Subcutaneous abdominal adipose tissue (tissue), 5 donors: ENCODE measurements around the gene SKA2.

Experiments used
- H3K27ac ChIP-seq: one replicate; pipeline ENCODE4 v1.7.0; 2013; ENCODE audit warnings: low read depth, mild to moderate bottlenecking, inconsistent platforms, low read length, moderate library complexity
- H3K27me3 ChIP-seq, 5 donors: one replicate each; pipeline ENCODE4 v1.7.0; 2013; ENCODE audit warnings: low read length in 5 of 5, inconsistent platforms in 1 of 5; ENCODE audit not compliant: control insufficient read depth in 5 of 5, insufficient read depth in 4 of 5
- H3K36me3 ChIP-seq, 5 donors: one replicate each; pipeline ENCODE4 v1.7.0; 2013; ENCODE audit warnings: low read length in 5 of 5; ENCODE audit not compliant: control insufficient read depth in 5 of 5, insufficient read depth in 5 of 5
- H3K4me1 ChIP-seq, 5 donors: one replicate each; pipeline ENCODE4 v1.7.0; 2013; ENCODE audit warnings: low read length in 5 of 5, mild to moderate bottlenecking in 3 of 5, moderate library complexity in 1 of 5; ENCODE audit not compliant: control insufficient read depth in 5 of 5, insufficient read depth in 5 of 5
- H3K4me3 ChIP-seq, 5 donors: one replicate each; pipeline ENCODE4 v1.7.0; 2013; ENCODE audit warnings: low read length in 5 of 5, low read depth in 1 of 5
- H3K9ac ChIP-seq, 5 donors: one replicate each; pipeline ENCODE4 v1.7.0; 2013; ENCODE audit warnings: low read length in 5 of 5, mild to moderate bottlenecking in 4 of 5, moderate library complexity in 3 of 5
- H3K9me3 ChIP-seq, 5 donors: one replicate each; pipeline ENCODE4 v1.7.0; 2013; ENCODE audit warnings: low read length in 5 of 5; ENCODE audit not compliant: control insufficient read depth in 5 of 5
- donor health status: healthy.
- donor health status: healthy.
- donor health status: healthy.
- donor health status: healthy.
- donor health status: healthy.

The SKA2 gene

DNA sequence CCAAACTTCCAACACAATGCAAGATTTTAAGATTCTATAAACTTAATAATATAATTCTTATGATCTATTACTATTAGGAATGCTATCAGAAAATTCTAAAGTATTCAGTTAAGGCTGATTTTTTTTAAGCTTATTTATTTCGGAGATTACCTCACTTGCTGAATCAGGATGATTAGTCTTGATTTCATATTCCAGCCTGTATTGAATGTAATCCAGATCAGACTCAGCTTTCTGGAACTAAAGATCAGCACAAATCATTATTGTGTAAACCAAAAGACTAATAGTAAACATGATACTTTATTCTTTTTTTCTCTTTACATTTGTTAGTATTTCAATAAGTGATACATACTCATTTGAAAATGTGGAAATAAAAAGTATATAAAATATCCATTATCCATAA is 23.9 kb downstream of the SKA2 start:
- Histone ChIP-seq H3K36me3 (peaks cover 0 to 5% (median 0%) of the 10 kb centered on the region in 5 donors), H3K9ac (no peak overlapping the region), H3K4me3 (no peak overlapping the region), H3K27ac (no peak overlapping the region), H3K4me1 (no peaks in the 10 kb centered on the region), H3K9me3 (no peaks in the 10 kb centered on the region), H3K27me3 (no peaks in the 10 kb centered on the region)

DNA sequence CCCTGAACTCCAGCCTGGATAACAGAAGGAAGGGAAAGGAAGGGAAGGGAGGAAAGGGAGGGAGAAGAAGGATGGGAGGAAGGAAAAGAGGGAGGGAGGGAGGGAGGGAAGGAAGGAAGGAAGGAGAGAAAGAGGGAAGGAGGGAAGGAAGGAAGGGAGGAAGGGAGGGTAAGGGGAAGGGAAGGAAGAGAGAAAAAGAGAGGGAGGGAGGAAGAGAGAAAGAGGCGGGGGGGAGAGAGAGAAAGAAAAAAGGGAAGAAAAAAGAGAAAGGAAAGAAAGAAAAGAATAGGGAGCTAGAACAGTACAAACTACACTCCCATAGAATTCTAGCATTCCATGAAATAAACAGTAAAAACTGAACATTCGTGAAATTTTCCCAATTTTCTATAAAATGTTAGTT is 25.2 kb downstream of the SKA2 start:
- H3K9ac ChIP-seq = no peak overlapping the region
- no peak overlapping the region for H3K27ac ChIP-seq
- H3K4me3 ChIP-seq = no peak overlapping the region
- no peaks in the 10 kb centered on the region for H3K27me3 ChIP-seq
- H3K9me3 ChIP-seq = no peaks in the 10 kb centered on the region
- no peaks in the 10 kb centered on the region for H3K4me1 ChIP-seq
- H3K36me3 ChIP-seq = peaks cover 0 to 5% (median 0%) of the 10 kb centered on the region in 5 donors

DNA sequence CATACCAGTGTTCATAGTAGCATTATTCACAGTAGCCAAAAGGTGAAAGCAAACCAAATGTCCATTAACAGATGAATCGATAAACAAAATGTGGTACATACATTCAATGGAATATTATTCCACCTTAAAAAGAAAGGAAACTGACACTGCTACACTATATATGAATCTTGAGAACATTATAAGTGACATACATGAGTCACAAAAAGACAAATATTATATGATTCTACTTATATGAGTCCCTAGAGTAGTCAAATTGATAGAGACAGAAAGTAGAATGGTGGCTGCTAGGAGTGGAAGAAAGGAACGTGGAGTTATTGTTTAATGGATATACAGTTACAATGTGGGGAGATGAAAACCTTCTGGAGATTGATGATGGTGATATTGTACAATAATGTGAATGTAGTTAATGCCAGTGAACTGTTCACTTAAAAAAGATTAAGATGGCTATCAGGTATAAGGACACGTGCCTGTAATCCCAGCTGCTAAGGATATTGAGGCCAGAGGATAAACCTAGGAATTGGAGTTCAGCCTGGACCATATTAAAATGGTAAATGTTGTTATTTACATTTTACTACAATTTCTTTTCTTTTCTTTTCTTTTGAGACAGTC is 28.1 kb downstream of the SKA2 start:
- H3K4me1 ChIP-seq = no peaks in the 10 kb centered on the region
- H3K36me3 ChIP-seq = peaks cover 0 to 5% (median 0%) of the 10 kb centered on the region in 5 donors
- H3K9ac ChIP-seq = no peak overlapping the region
- H3K27ac ChIP-seq = no peak overlapping the region
- H3K9me3 ChIP-seq = no peaks in the 10 kb centered on the region
- H3K27me3 ChIP-seq = no peaks in the 10 kb centered on the region
- H3K4me3 ChIP-seq = no peak overlapping the region

DNA sequence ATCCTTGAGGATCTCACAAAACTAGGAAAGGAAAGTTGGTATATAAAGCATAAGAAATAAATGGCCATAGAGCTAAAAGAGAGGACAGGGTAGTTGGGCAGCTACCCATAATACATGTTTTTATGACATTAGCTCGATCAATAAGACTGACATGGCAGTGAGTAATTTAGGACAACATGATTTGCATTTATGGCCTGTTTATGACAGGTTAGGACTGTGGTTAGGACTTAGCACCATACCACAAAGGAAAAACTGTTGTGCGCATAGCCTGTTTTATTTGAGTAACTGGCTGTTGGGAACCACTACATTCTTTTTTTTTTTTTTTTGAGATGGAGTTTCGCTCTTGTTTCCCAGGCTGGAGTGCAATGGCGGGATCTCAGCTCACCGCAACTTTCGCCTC is 30.3 kb downstream of the SKA2 start:
- Histone ChIP-seq H3K27me3 (no peaks in the 10 kb centered on the region), H3K4me1 (no peaks in the 10 kb centered on the region), H3K9ac (no peak overlapping the region), H3K9me3 (no peaks in the 10 kb centered on the region), H3K36me3 (peaks cover 0 to 5% (median 0%) of the 10 kb centered on the region in 5 donors), H3K27ac (no peak overlapping the region), H3K4me3 (no peak overlapping the region)

DNA sequence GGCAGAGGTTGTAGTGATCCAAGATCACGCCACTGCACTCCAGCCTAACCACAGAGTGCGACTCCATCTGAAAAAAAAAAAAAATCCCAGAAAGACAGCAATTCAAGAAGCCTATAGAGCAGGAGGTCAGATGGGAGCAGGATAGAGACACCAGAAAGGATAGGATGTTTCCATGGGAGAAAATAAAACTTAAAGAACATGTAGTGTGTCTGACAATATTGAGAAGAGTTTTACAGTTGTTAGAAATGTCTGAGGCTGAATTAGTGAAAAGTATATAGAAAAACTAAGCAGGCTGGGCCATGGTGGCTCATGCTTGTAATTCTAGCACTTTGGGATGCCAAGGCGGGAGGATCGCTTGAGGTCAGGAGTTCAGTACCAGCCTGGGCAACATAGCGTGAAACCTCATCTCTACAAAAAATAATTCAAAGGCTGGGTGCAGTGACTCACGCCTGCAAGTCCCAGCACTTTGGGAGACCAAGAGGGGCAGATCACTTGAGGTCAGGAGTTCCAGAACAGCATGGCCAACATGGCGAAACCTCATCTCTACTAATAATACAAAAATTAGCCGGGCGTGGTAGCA is 33.0 kb downstream of the SKA2 start:
- H3K9ac ChIP-seq = no peak overlapping the region
- no peak overlapping the region for H3K27ac ChIP-seq
- H3K4me3 ChIP-seq = no peak overlapping the region
- no peaks in the 10 kb centered on the region for H3K4me1 ChIP-seq
- no peaks in the 10 kb centered on the region for H3K27me3 ChIP-seq
- peaks cover 0 to 8% (median 0%) of the 10 kb centered on the region in 5 donors for H3K36me3 ChIP-seq
- H3K9me3 ChIP-seq = no peaks in the 10 kb centered on the region

DNA sequence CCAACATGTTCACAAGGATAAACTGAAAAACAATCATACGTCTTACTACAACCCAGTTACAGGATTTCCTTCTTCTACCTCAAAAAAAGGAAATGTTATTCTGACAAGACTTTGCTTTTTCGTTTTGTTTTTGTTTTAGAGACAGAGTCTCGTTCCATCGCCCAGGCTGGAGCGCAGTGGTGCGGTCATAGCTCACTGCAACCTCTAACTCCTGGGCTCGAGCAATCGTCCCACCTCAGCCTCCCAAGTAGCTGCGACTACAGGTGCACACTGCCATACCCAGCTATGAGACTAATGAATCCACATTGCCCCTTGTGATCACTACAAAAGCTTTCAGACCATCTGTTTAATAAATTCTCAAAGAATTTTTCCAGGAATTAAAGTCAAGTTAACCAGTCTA is 39.5 kb downstream of the SKA2 start:
- no peak overlapping the region for H3K27ac ChIP-seq

DNA sequence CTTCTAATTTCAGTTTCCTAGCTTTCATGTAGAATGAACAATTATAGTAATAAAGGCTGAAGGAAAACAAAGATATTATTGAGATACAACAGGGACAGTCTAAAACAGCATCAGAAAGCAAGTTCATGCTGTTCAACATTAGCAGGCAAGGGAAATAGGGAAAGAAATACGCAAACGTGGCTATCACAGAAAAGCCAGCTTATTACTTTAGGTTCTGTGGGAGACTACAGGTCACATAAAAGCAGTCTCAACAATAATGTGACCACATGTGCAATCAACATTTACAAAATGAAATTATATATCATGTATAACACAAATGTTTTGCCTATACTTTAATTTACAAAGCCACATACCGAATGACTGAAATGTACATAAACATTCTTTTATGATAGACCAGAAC is 43.4 kb downstream of the SKA2 start:
- Histone ChIP-seq H3K27me3 (no peaks in the 10 kb centered on the region), H3K4me1 (peaks cover 4 to 13% (median 10%) of the 10 kb centered on the region in 5 donors), H3K36me3 (peaks cover 0 to 14% (median 0%) of the 10 kb centered on the region in 5 donors), H3K9me3 (no peaks in the 10 kb centered on the region), H3K27ac (no peak overlapping the region), H3K4me3 (no peak overlapping the region), H3K9ac (peak overlapping the region in 1 of 5 donors; percentile 56)

More for the DNA sequence above, 39.5 kb downstream of the SKA2 start:
- Histone ChIP-seq H3K27me3 (no peaks in the 10 kb centered on the region), H3K4me1 (no peaks in the 10 kb centered on the region), H3K36me3 (peaks cover 0 to 20% (median 0%) of the 10 kb centered on the region in 5 donors), H3K4me3 (no peak overlapping the region), H3K9me3 (no peaks in the 10 kb centered on the region), H3K9ac (no peak overlapping the region)

DNA sequence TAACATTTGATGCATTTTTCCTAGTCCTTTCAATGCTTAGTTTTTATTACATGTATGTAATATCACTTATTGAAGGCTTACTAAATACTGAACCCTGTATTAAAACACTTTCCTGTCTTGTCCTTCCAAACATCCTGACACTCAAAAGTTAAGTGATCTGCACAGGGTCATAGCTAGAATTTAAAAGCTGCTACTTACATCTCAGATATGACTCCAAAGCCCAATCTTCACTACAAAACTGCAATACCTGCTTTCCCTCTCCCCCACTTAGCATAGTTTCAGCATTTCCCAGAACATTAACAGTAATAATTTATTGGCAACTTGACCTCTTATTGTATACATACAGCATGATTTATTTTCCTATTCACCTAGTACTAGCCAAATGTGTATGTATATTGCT is 44.0 kb downstream of the SKA2 start:
- Histone ChIP-seq H3K27ac (no peak overlapping the region), H3K36me3 (peaks cover 0 to 14% (median 0%) of the 10 kb centered on the region in 5 donors), H3K4me1 (peaks cover 4 to 15% (median 12%) of the 10 kb centered on the region in 5 donors), H3K9me3 (no peaks in the 10 kb centered on the region), H3K27me3 (no peaks in the 10 kb centered on the region), H3K4me3 (no peak overlapping the region), H3K9ac (peak overlapping the region in 1 of 5 donors; percentile 56)

DNA sequence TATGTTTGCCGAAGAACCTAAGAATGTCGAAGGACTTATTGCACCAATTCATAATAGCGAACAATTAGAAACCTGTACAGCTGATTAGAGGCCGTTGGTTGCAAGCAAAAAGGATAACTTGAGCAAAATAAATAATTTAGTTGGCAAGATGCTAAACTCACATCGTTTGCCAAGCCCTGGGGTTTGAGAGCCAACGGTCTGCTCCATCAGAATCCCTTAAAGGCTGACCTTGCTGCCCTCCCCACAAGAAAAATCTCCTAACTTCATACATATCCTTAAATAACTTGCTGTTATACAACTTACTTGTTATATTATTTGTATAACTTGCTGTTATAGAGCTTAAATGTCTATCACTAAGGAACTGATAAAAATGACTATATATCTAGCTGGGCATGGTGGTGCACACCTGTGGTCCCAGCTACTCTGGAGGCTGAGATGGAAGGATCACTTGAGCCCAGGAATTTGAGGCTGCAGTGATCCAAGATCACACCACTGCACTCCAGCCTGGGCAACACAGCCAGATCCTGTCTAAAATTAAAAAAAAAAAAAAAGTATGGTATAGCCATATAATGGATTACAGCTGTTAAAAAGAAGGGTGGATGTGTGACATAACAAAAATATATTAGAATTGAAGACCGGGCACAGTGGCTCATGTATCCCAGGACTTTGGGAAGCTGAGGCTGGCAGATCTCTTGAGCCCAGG is 46.4 kb downstream of the SKA2 start:
- H3K36me3 ChIP-seq = peaks cover 0 to 7% (median 0%) of the 10 kb centered on the region in 5 donors
- H3K9me3 ChIP-seq = no peaks in the 10 kb centered on the region
- no peak overlapping the region for H3K4me3 ChIP-seq
- H3K9ac ChIP-seq = no peak overlapping the region
- no peak overlapping the region for H3K27ac ChIP-seq
- H3K27me3 ChIP-seq = no peaks in the 10 kb centered on the region
- peaks cover 4 to 21% (median 19%) of the 10 kb centered on the region in 5 donors for H3K4me1 ChIP-seq

DNA sequence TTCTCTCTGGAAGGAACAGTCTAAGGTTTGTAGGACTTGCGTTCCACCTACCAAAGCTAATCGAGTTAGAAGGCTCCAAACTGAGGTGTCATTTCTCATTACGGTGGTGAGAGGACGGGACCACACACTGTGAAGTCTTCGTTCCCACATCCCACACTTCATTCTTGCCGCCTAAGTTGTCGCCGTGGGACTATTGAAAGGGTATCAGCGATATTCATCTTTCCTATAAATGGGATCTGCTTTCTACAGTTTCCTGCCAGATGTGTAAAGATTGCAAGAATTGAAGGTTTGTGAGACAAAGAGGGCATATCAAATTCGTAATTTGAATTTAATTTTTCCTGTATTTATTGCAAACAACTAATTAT is 47.7 kb downstream of the SKA2 start:
- peaks cover 0 to 7% (median 0%) of the 10 kb centered on the region in 5 donors for H3K36me3 ChIP-seq
- H3K4me1 ChIP-seq = peaks cover 4 to 21% (median 19%) of the 10 kb centered on the region in 5 donors
- H3K9me3 ChIP-seq = no peaks in the 10 kb centered on the region
- H3K27me3 ChIP-seq = no peaks in the 10 kb centered on the region
- peak overlapping the region; percentile 60 for H3K27ac ChIP-seq
- H3K9ac ChIP-seq = peak overlapping the region; percentile 57 to 88 (median 81)
- H3K4me3 ChIP-seq = peak overlapping the region; percentile 68 to 99 (median 89)
